HepG2 (cell line): ENCODE results near the gene ARL2. TPM values are rescaled to one million over a fixed set of nuclear protein-coding genes. Genes with fewer than 3 reads are reported as not detected.
A peak's percentile ranks its signal among the peaks of the same experiment; 100 is the strongest.

Experiments used
- AKAP8 ChIP-seq: sonication (generic); formaldehyde crosslinking; IDR thresholded peaks from 2 replicates; pipeline ENCODE4 v1.5.1; 2020; ENCODE audit warnings: mild to moderate bottlenecking, missing genetic modification reagents
- HDAC2 ChIP-seq: sonication (generic); formaldehyde crosslinking; IDR thresholded peaks from 2 replicates; pipeline ENCODE4 v1.4.0; 2020; ENCODE audit warnings: missing genetic modification reagents
- HDAC6 ChIP-seq: fragments of 200-600 bp; sonication (generic); IDR thresholded peaks from 2 replicates; pipeline ENCODE4 v1.7.0; 2017; ENCODE audit warnings: mild to moderate bottlenecking, antibody characterized with exemption, low read length, low read depth
- HNRNPLL ChIP-seq: fragments of 200-400 bp; formaldehyde crosslinking; IDR thresholded peaks from 2 replicates; pipeline ENCODE4 v1.6.1; 2017; ENCODE audit warnings: mild to moderate bottlenecking, low read depth, low read length; ENCODE audit not compliant: poor library complexity, severe bottlenecking
- HOXA9 ChIP-seq: sonication (generic); formaldehyde crosslinking; IDR thresholded peaks from 2 replicates; pipeline ENCODE4 v1.8.1; 2022; ENCODE audit warnings: missing genetic modification reagents, mild to moderate bottlenecking, moderate library complexity, borderline replicate concordance
- SP2 ChIP-seq: sonication (generic); formaldehyde crosslinking; IDR thresholded peaks from 2 replicates; pipeline ENCODE4 v1.5.1; 2020; ENCODE audit warnings: mild to moderate bottlenecking, missing genetic modification reagents
- ZBTB8A ChIP-seq: sonication (generic); formaldehyde crosslinking; IDR thresholded peaks from 2 replicates; pipeline ENCODE4 v1.4.0; 2020; ENCODE audit warnings: mild to moderate bottlenecking, low read depth, missing genetic modification reagents, borderline replicate concordance
- ZC3H13 ChIP-seq: sonication (generic); formaldehyde crosslinking; IDR thresholded peaks from 2 replicates; pipeline ENCODE4 v1.8.1; 2023; ENCODE audit warnings: mild to moderate bottlenecking, missing genetic modification reagents, moderate library complexity
- ZMYM3 ChIP-seq: sonication (generic); formaldehyde crosslinking; IDR thresholded peaks from 2 replicates; pipeline ENCODE4 v1.5.1; 2020; ENCODE audit warnings: mild to moderate bottlenecking, missing genetic modification reagents
- ZNF547 ChIP-seq: sonication (generic); formaldehyde crosslinking; IDR thresholded peaks from 2 replicates; pipeline ENCODE4 v1.5.1; 2020; ENCODE audit warnings: mild to moderate bottlenecking, missing genetic modification reagents
- ZNF564 ChIP-seq: sonication (generic); formaldehyde crosslinking; IDR thresholded peaks from 2 replicates; pipeline ENCODE4 v1.8.1; 2023; ENCODE audit warnings: mild to moderate bottlenecking, missing genetic modification reagents
- ZNF703 ChIP-seq: sonication (generic); formaldehyde crosslinking; IDR thresholded peaks from 2 replicates; pipeline ENCODE4 v1.5.1; 2020; ENCODE audit warnings: missing genetic modification reagents, mild to moderate bottlenecking, moderate library complexity, borderline replicate concordance
- ZNF772 ChIP-seq: sonication (generic); formaldehyde crosslinking; IDR thresholded peaks from 2 replicates; pipeline ENCODE4 v1.5.0; 2020; ENCODE audit warnings: mild to moderate bottlenecking, missing genetic modification reagents
- ZSCAN22 ChIP-seq: sonication (generic); formaldehyde crosslinking; IDR thresholded peaks from 2 replicates; pipeline ENCODE4 v1.4.0; 2020; ENCODE audit warnings: mild to moderate bottlenecking, missing genetic modification reagents
- polyA plus RNA-seq, 8 experiments: library from polyadenylated mRNA; depleted of rRNA in 3 of 8; stranded (reverse) in 7 of 8; unstranded in 1 of 8; fragments of >200 nt; fragmentation: Illumina TruSeq in 4 of 8; extraction: Trizol in 4 of 8; gene quantifications; 2 replicates each; pipeline versions ENCODE4 v1.2.1 to v1.2.3, GENCODE V29; 2011 to 2016; ENCODE audit warnings: low read depth in 4 of 8, missing spikeins in 1 of 8, mixed read lengths in 1 of 8; ENCODE audit not compliant: insufficient read depth in 1 of 8
- total RNA-seq, 5 experiments: library from RNA; depleted of rRNA; stranded (reverse); fragments of >200 nt; fragmentation: Illumina TruSeq; extraction: Trizol; gene quantifications; 2 replicates each; pipeline ENCODE4 v1.2.3, GENCODE V29; 2016; ENCODE audit warnings: low read depth in 1 of 5
- TF ChIP-seq, protein P1 (sequence below): sonication (generic); formaldehyde crosslinking; IDR thresholded peaks from 2 replicates; pipeline ENCODE4 v1.5.0; 2020; ENCODE audit warnings: missing genetic modification reagents, mild to moderate bottlenecking, borderline replicate concordance
- TF ChIP-seq, protein P2 (sequence below): sonication (generic); formaldehyde crosslinking; IDR thresholded peaks from 2 replicates; pipeline ENCODE4 v1.4.0; 2020; ENCODE audit warnings: missing genetic modification reagents, low read depth, mild to moderate bottlenecking, borderline replicate concordance
- TF ChIP-seq, protein P3 (sequence below): sonication (generic); formaldehyde crosslinking; IDR thresholded peaks from 2 replicates; pipeline ENCODE4 v1.5.0; 2020; ENCODE audit warnings: mild to moderate bottlenecking, missing genetic modification reagents
- TF ChIP-seq, protein P4 (sequence below): sonication (generic); formaldehyde crosslinking; IDR thresholded peaks from 2 replicates; pipeline ENCODE4 v1.5.1; 2020; ENCODE audit warnings: missing genetic modification reagents, mild to moderate bottlenecking, borderline replicate concordance
- TF ChIP-seq, protein P5 (sequence below): sonication (generic); formaldehyde crosslinking; IDR thresholded peaks from 2 replicates; pipeline ENCODE4 v1.4.0; 2020; ENCODE audit warnings: missing genetic modification reagents, borderline replicate concordance

Gene ARL2
- total and polyA plus RNA-seq, 2 of the 13 experiments (the other 11 are each of a cell fraction or from before 2014, with no cell fraction given): 82.9 to 84.4 TPM

DNA sequence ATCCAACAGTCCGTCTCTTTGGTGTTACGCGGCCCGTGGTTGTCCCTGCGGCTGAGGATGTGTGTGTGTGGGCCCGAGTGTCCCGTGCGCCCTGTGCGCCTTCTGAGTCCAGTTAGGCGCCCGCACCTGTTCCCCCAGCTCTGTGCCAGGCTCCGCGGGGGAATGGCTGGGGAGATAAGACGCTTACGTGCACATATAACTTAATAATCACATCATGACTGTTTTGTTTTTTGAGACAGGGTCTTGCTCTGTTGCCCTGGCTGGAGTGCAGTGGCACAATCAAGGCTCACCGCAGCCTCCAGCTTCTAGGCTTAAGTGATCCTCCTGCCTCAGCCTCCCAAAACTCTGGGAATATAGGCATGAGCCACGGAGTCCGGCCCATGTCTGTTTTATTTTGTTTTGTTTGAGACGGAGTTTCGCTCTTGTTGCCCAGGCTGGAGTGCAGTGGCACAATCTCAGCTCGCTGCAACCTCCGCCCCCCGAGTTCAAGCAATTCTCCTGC lies 817 bp downstream of the ARL2 start (continued):
- no peak for TF ChIP-seq ZC3H13 (CRISPR knock-in tag)
- peak; percentile 90 for TF ChIP-seq ZMYM3
- TF ChIP-seq HDAC2 (CRISPR knock-in tag): peak; percentile 29; the same call in 1 of the 2 replicates
- TF ChIP-seq, protein P1, sequence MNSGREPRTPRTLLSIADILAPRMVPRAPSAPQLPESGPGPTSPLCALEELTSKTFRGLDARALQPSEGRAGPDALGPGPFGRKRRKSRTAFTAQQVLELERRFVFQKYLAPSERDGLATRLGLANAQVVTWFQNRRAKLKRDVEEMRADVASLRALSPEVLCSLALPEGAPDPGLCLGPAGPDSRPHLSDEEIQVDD: no peak
- TF ChIP-seq SP2 (CRISPR knock-in tag): no peak
- no peak for TF ChIP-seq ZNF703 (CRISPR knock-in tag)
- TF ChIP-seq HDAC6: no peak
- no peak for TF ChIP-seq ZBTB8A (CRISPR knock-in tag)
- no peak for TF ChIP-seq ZNF547 (CRISPR knock-in tag)
- TF ChIP-seq, protein P2, sequence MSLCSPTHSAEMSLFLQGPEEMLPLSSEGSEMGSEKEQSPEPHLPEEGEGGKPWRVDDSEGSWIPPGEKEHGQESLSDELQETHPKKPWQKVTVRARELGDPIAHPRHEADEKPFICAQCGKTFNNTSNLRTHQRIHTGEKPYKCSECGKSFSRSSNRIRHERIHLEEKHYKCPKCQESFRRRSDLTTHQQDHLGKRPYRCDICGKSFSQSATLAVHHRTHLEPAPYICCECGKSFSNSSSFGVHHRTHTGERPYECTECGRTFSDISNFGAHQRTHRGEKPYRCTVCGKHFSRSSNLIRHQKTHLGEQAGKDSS (CRISPR knock-in tag): 0 out of 2 replicates have a peak, but pooled peaks have one; percentile 8
- 0 out of 2 replicates have a peak, but pooled peaks have one; percentile 25 for TF ChIP-seq ZNF772 (CRISPR knock-in tag)
- TF ChIP-seq, protein P3, sequence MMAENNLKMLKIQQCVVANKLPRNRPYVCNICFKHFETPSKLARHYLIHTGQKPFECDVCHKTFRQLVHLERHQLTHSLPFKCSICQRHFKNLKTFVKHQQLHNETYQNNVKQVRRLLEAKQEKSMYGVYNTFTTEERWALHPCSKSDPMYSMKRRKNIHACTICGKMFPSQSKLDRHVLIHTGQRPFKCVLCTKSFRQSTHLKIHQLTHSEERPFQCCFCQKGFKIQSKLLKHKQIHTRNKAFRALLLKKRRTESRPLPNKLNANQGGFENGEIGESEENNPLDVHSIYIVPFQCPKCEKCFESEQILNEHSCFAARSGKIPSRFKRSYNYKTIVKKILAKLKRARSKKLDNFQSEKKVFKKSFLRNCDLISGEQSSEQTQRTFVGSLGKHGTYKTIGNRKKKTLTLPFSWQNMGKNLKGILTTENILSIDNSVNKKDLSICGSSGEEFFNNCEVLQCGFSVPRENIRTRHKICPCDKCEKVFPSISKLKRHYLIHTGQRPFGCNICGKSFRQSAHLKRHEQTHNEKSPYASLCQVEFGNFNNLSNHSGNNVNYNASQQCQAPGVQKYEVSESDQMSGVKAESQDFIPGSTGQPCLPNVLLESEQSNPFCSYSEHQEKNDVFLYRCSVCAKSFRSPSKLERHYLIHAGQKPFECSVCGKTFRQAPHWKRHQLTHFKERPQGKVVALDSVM (CRISPR knock-in tag): peak; percentile 98
- no peak for TF ChIP-seq HOXA9 (CRISPR knock-in tag)
- TF ChIP-seq, protein P4, sequence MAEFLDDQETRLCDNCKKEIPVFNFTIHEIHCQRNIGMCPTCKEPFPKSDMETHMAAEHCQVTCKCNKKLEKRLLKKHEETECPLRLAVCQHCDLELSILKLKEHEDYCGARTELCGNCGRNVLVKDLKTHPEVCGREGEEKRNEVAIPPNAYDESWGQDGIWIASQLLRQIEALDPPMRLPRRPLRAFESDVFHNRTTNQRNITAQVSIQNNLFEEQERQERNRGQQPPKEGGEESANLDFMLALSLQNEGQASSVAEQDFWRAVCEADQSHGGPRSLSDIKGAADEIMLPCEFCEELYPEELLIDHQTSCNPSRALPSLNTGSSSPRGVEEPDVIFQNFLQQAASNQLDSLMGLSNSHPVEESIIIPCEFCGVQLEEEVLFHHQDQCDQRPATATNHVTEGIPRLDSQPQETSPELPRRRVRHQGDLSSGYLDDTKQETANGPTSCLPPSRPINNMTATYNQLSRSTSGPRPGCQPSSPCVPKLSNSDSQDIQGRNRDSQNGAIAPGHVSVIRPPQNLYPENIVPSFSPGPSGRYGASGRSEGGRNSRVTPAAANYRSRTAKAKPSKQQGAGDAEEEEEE: no peak; the same call in 1 of the 2 replicates
- TF ChIP-seq AKAP8: 0 out of 2 replicates have a peak, but pooled peaks have one; percentile 14
- TF ChIP-seq, protein P5, sequence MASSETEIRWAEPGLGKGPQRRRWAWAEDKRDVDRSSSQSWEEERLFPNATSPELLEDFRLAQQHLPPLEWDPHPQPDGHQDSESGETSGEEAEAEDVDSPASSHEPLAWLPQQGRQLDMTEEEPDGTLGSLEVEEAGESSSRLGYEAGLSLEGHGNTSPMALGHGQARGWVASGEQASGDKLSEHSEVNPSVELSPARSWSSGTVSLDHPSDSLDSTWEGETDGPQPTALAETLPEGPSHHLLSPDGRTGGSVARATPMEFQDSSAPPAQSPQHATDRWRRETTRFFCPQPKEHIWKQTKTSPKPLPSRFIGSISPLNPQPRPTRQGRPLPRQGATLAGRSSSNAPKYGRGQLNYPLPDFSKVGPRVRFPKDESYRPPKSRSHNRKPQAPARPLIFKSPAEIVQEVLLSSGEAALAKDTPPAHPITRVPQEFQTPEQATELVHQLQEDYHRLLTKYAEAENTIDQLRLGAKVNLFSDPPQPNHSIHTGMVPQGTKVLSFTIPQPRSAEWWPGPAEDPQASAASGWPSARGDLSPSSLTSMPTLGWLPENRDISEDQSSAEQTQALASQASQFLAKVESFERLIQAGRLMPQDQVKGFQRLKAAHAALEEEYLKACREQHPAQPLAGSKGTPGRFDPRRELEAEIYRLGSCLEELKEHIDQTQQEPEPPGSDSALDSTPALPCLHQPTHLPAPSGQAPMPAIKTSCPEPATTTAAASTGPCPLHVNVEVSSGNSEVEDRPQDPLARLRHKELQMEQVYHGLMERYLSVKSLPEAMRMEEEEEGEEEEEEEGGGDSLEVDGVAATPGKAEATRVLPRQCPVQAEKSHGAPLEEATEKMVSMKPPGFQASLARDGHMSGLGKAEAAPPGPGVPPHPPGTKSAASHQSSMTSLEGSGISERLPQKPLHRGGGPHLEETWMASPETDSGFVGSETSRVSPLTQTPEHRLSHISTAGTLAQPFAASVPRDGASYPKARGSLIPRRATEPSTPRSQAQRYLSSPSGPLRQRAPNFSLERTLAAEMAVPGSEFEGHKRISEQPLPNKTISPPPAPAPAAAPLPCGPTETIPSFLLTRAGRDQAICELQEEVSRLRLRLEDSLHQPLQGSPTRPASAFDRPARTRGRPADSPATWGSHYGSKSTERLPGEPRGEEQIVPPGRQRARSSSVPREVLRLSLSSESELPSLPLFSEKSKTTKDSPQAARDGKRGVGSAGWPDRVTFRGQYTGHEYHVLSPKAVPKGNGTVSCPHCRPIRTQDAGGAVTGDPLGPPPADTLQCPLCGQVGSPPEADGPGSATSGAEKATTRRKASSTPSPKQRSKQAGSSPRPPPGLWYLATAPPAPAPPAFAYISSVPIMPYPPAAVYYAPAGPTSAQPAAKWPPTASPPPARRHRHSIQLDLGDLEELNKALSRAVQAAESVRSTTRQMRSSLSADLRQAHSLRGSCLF (CRISPR knock-in tag): no peak
- TF ChIP-seq ZSCAN22 (CRISPR knock-in tag): no peak
- TF ChIP-seq ZNF564 (CRISPR knock-in tag): peak; percentile 22; the same call in 1 of the 2 replicates
- TF ChIP-seq HNRNPLL: no peak
